ENCODE results near the gene ROR1.

Gene ROR1

DNA sequence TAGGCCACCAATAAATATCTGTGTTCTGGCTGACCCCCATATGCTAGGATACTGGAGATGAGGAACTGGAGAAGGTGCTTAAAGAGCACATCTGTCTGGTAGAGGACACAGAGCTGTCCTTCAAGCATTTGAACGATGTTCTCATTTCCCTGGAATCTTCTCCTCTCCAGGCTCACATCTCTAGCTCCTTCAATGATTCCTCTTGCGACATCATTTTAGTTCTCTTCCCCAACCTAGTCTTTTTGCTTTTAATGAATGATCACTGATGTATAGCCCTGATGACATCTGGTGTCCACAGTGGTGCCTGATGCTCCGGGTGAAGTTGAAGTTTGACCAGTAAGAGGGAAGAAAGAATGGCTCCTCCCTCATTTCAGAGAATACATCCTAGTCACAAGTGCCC is 348.8 kb downstream of the ROR1 start:
- in situ Hi-C loops (cut with MboI; ENCODE audit: low sequenced_read_pairs) = no loop called here

DNA sequence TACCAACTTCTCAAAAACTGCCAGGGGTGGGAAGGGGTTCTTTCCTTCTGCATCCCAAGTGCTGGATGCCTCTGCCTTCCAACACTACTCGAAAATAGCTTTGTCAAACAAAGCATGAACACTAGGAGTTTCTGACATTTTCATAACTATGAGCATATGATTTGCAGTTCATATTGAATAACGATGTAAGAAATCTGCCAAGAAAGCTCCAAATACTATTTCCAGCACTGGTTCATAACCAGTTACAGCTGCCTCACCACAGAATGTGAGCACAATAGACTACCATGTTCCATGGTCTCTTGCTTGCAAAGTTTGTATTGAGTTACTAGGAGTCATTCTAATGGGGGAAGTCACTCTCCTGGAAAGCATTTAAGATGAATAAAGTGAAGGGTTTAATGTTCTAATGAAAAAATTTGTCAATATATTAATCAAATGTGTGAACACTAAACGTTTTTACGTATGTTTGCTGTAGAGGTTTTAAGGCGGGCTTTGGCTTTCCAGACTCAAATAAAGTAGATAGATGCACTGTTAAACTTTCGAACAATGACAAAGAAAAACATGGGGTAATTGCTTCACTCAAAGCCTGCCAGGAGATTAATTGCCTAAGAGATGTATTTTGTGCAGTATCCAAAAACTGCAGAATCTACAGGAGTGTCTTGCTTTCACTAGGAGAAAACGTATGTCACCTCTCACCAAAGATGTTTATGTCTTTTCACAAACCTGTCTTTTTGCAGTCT is 351.1 kb downstream of the ROR1 start:
- in situ Hi-C loops (cut with MboI; ENCODE audit: low sequenced_read_pairs) = no loop called here

DNA sequence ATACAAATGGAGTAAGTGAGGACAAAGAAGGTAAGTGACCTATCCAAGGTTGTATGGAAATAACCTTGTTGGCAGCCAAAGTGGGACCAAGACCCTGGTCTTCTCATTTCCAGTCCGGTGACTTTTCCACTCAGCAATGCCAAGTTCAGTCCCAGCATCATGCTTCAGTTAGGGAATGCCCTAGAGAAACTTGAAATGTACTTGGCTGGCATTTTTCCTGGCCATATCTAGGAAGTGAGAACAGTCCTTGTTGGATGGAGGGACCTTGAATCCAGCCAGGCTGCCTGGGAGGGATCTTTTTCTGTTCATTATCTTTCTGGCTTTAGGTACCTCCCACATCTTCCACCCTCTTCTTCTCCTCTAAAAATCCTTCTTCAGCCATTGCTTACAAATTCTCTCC is 352.8 kb downstream of the ROR1 start:
- in situ Hi-C loops (cut with MboI; ENCODE audit: low sequenced_read_pairs) = no loop called here

DNA sequence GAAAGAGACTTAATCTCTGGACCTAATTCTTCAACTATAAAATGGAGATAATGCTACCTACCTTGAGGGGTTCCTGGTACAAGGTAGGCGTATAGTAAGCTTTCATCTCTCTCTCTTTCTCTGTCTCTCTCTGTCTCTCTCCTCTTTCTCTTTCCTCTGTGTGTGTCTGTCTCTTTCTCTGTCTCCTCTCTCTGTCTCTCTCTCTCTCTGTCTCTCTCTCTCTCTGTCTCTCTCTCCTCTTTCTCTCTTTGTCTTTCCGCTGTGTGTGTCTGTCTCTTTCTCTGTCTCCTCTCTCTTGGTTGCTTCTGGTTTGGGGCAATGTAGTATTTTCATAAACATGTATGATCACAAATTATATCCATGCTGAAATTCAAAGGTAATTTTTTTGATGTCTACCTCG is 353.5 kb downstream of the ROR1 start:
- in situ Hi-C loops (cut with MboI; ENCODE audit: low sequenced_read_pairs) = no loop called here

DNA sequence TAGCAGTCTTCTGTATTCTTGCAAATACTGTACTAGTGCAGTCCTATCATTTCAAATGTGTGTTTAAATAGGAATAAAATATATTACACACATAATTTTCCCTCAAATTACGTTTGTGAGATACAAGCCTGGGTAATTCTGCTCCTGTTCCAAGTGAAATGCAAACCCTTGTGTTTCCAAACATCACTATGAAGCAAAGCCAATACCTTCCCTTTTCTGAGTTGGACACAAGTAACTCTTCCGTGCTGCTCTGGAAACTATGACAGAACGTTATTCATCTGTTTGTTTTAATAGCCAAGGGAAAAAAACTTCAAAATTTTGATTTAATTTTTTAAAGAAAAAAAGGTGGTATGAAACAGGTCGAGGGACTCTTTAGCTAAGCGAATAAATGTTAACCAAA is 355.9 kb downstream of the ROR1 start:
- in situ Hi-C loops (cut with MboI; ENCODE audit: low sequenced_read_pairs) = no loop called here

DNA sequence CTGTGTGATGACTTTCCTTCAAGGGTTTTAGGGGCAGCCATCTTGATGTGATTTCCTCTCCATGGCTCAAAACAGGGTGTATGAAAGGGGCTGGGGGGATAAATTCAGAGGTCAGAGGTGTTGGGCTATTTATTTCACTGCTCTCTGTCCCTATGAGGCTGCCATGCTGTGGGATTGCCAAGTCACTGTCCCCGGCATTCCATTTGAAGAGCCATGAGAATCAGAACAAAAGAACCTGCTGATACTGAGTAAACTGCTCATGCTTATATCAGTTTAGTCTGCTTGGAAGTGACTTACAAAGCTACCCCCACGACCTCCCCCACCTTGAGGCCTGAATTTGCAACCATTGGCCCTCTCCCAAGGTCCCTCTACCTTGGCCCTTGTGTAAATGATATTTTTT is 357.3 kb downstream of the ROR1 start:
- in situ Hi-C loops (cut with MboI; ENCODE audit: low sequenced_read_pairs) = no loop called here

DNA sequence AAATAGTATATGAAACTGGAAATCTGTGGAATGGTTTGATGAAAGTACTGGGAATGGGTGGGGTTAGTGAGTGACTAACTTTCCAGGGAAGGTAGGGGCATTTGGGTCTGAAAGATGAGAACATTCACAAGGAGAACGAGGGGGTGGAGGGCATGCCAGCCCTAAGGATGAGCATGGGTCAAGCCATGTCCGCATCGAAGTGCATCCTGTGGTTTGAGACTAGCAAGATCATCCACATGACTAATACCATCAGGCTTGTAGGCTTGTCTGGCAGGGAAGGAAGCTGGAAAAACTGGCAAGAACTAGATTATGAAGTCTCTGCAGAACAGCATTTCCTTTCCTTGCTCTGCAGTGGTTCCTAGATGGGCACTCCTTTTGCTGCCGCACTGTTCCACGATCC is 359.2 kb downstream of the ROR1 start:
- in situ Hi-C loops (cut with MboI; ENCODE audit: low sequenced_read_pairs) = no loop called here

DNA sequence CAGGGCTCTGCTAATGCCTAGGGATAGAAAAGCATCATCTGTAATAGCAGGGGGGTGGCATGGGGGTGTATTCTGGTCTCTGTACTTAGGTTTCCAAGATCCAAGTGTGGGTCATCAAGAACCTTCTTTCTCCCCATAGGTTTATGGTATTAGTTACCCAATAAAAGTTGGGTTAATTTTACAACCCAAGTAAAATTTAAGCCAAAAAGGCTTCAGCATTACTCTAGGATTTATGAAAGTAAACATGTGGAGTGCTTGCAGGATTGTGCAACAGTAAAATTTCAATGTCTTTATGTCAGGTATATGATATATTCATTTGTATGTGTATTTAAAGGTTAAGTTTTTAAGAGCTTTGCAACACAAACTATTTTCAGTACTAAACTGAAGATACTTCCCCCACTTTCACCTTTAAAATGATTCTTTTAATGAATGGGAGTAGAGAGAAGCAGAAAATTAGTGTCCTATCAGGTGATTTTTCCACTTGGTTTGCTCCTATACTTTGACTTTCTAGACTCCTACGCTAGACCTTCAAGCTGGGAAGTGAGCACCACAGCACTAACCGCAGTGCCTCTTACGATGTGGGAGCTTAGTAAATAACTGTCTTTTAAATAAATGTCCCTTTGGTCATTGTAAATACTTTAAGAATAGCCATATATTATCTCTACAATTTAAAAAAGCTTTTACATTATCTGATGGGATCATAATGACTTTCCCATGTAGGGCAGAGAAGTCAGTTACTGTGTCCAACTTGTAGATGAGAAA is 361.8 kb downstream of the ROR1 start:
- in situ Hi-C loops (cut with MboI; ENCODE audit: low sequenced_read_pairs) = no loop called here

DNA sequence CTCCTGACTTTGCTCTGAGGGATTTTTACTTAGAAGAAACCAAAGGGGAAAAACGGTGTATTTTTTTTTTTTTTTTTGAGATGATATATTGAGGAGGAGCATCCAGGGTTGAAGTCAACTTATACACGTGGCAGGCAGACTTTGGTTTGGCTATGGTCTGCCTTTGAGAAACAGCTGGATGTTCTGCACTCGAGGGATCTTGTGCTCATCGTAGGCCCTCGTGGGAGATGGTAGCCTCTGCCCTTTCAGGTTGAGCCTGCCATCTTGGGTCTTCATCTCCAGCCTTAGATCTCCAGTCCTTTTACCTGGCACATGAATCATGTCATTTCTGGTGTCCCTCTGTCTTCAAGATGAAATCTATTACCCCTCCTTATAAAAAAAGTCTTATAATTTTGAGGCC is 362.5 kb downstream of the ROR1 start:
- in situ Hi-C loops (cut with MboI; ENCODE audit: low sequenced_read_pairs) = no loop called here

DNA sequence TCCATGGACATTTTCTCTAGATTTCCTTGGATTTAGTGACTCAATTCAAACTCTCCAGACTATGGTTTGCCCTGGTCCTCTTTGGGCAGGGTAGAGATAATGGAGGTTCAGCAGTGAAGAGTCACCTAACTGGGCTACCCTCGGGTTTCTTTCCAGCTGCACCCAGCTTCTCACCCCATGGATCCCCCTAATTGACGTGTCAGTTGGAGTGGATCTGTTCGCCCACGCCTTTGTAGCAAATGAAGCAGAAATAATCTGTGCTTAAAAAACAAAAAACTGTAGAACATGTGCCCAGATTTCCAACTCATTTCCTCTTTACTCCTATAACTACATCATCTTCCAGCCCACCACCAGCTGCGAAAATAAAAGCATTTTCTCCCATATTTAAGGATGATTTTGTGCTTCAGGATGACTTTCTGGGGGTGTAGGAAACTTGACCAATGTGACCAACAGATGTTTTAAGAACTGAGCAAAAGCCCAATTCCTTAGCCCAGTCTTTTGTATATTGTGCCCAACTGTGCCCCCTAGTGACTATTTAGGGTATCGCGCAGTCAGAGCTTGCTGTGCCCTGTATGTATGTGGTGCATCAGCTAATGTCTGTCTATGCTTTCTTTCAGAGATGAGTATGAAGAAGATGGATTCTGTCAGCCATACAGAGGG is 363.1 kb downstream of the ROR1 start:
- in situ Hi-C loops (cut with MboI; ENCODE audit: low sequenced_read_pairs) = no loop called here

DNA sequence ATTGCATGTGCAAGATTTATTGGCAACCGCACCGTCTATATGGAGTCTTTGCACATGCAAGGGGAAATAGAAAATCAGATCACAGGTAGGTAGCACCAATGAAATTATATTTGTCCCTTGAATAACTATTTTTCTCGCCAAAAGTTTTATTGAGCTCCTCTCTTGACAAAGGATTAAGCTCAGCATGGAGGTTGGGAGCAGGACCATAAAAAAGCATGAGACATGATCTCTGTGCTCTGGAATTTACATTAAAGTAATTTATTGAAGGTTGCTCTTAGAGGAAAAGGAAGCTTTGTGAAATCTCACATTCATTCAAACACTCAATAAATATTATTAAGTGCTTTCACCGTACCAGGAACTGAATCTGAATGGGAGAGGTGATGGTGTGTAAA is 363.6 kb downstream of the ROR1 start:
- in situ Hi-C loops (cut with MboI; ENCODE audit: low sequenced_read_pairs) = no loop called here

DNA sequence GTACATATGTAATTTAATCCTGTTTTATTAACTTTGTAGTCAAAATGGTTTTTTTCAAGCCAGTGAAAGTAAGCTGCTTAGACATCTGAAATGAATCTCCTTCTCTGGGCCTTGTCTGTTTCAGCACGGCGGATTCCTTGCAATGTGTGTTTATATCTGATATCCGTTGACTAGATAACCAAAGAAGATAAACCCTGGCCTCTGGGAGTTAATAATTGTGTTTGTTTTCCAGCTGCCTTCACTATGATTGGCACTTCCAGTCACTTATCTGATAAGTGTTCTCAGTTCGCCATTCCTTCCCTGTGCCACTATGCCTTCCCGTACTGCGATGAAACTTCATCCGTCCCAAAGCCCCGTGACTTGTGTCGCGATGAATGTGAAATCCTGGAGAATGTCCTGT is 366.1 kb downstream of the ROR1 start:
- in situ Hi-C loops (cut with MboI; ENCODE audit: low sequenced_read_pairs) = no loop called here

DNA sequence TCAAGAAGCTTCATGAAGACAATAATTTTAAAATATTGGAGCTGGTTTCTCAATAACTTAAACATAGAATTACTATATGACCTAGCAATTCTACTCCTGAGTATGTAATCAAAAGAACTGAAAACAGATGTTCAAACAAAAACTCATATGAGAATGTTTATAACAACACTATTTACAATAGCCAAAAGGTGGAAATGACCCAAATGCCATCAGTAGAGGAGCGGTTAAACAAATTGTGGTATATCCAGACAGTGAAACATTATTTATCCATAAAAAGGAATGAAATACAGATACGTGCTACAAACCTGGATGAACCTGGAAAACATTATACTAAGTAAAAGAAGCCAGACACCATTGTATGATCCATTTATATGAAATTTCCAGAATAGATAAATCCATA is 366.8 kb downstream of the ROR1 start:
- in situ Hi-C loops (cut with MboI; ENCODE audit: low sequenced_read_pairs) = no loop called here

DNA sequence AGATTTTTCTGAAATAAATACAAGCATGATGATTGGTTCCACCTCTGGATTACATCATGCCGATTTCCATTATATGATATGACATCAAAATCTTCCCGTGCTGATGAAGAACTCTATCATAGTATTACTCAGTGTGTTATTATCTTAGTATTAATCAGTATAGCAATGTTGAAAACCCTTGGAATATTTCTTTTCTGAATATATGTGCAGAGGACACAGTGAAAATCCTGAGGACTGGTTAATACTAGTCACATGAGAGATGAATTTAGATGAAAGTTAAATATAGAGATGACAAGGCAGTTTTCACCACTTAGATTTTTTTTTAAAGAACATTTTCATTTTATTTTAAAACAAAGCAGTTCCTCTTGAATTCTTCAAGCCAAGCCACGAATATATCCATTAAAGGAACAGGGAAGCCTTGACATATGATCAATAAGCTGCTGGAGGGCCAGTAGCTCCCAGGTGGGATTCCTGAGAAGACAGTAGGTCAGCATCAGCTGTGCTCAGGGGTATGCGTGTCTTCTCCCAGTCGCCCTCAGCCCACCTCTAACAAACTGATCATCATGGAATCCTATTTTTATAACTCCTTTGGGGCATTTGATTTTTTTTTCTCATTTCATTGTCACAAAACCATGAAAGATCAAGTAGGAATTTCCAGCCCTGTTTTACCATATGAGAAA is 373.4 kb downstream of the ROR1 start:
- in situ Hi-C loops (cut with MboI; ENCODE audit: low sequenced_read_pairs) = no loop called here

DNA sequence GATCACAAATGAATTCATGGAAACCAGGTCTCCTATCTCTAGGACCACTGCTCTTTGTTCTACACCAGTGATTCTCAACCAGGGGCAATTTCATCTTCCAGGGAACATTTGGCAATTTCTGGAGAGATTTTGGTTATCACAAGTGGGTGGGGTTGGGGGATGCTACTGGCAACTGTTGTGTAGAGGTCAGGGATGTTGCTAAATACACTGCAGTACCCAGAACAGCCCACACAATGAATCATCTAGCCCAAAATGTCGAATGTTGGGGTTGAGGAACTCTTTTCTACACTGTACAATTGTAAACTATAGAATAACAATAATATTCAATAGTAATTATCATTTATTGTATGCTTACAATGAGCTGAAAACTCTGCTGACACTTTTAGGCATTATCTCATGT is 373.9 kb downstream of the ROR1 start:
- in situ Hi-C loops (cut with MboI; ENCODE audit: low sequenced_read_pairs) = no loop called here

DNA sequence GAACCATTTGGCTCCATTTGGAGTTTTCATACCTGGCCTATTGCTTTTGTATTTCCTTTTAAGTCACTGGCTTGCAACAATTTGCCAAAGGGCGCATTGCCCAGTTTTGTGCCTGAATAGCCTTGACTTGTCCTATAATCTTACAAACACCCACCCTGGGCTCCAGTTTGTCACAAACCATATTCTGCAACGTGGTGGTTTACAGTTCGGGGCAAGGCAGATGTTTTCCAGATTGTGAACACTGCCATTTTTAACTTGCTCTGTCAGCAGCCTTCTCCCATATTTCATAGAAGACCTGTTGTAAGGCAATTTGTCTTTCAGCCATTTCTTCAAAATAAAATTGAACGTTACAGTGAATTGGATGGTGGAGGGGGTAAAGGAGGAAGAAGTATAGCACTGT is 376.4 kb downstream of the ROR1 start:
- in situ Hi-C loops (cut with MboI; ENCODE audit: low sequenced_read_pairs) = no loop called here

DNA sequence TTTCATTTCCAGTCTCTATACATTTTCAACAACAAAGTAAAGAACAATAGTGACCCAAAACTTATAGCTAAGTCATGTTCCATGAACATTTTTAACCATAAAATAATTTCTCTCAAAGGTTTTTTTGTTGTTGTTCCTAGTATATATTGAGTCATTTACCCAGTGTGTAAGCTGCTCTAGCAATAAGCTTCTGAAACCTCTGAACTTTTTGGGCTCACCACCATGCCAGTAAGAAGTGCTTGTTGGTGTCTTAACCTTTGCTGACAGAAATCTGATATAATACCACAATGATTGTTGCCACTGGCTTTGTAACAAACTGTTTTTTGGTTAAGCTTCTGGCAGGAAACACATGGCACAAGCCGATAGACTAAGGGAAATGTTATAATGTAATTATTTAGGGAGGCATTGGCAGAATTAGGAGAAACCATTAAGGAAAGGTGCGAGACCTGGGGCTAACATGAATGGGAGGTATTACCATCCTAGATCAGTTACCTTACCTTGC is 377.0 kb downstream of the ROR1 start:
- in situ Hi-C loops (cut with MboI; ENCODE audit: low sequenced_read_pairs) = no loop called here

DNA sequence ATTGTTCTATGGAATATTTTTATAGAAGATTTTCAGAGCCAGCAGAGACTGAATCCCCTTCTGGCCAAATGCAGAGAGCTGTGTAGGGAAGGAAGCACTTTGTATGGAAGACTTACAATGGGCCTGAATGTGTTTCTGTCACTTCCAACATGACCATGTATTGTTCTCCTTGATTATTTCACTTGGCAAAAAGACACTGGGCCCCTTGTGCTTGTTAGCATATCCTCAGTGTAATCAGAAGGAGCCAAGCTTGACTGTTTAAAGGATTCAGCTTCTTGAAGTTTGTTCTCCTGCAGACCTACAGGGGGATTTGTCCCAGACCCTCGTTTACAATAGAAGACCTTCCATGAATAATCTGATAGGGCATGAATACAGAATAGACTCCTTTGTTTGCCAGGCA is 381.5 kb downstream of the ROR1 start:
- in situ Hi-C loops (cut with MboI; ENCODE audit: low sequenced_read_pairs) = no loop called here

DNA sequence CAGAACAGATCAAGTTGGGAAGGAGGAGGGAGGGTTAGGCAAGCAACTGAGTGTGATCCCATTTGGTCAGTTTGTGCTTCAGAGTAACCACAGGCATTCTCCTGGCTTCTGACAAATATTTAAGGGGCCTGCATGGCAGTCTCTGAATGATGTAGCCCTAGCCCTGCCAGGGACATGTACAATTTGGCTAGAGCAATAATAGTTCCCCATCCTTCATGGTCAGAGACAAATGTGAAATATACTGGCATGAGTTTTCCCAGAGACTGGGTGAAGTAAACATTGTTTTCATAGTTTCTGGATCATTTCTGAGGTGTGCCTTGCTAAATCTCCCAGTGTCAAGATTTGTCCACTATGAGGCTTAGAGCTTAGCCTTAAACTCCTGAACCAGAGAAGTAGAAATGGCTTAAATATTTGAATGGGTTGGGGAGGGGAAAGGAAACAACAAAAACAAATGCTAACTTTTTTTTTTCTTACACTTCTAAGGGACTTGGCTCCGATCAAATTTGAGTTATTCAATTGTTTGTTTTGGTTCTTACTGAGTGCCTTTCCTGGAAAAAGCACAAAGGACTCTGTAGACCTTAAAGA is 387.6 kb downstream of the ROR1 start:
- in situ Hi-C loops (cut with MboI; ENCODE audit: low sequenced_read_pairs) = no loop called here

DNA sequence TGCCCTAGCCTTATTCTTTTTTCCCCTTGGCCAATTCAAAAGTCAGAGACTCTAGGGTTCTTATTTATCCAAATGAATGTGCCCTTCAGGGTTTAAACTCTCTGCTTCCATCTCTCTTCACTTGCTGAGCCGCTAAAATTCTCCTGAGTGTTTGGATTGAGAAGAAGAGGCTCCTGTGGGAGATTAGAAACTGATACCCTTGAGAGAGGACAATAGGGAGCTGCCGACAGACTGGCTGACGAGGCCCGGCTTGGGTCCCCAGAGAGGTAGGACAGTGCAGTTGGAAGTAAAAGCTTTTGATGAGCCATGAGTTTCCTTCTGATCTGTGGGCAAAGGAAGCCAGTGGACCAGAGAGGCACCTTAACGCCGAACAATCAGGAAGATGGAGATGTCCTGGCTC is 388.3 kb downstream of the ROR1 start:
- in situ Hi-C loops (cut with MboI; ENCODE audit: low sequenced_read_pairs) = no loop called here

DNA sequence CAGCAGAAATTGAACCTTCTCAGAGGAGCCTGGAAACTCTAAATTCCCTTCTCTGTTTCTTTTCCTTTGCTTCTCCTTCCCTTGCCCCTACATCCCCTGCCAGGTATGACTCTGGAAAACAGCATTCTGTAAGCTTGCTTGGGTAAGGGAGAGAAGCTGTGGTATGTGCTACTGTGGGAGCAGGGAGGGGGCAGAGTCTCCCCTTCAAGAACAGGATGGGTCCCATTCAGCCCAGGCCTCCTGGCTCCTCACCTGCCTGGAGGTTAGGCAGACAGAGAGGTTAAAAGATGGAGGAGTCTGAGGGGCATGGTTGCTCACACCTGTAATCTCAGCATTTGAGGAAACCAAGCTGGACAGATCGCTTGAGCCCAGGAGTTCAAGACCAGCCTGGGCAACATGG is 389.0 kb downstream of the ROR1 start:
- in situ Hi-C loops (cut with MboI; ENCODE audit: low sequenced_read_pairs) = no loop called here
